Right lobe of liver (tissue), 4 donors: ENCODE results near the gene TSPAN9.

Source experiments
- CTCF ChIP-seq, 4 donors: fragments of 200-600 bp in 3 of 4; fragments of 450-650 bp in 1 of 4; IDR thresholded peaks; one replicate each; pipeline versions ENCODE4 v1.5.1 to v1.8.0; 2016 to 2022; ENCODE audit warnings: antibody characterized with exemption in 4 of 4, mild to moderate bottlenecking in 2 of 4
- POLR2A ChIP-seq: fragments of 450-650 bp; IDR thresholded peaks from one replicate; pipeline ENCODE4 v1.6.1; 2017; ENCODE audit warnings: antibody characterized with exemption, mild to moderate bottlenecking
- donor health status: DM: no; HTN: no; CAD: no.
- donor health status: DM: no; HTN: no; CAD: no.
- donor health status: DM: no; HTN: yes; CAD: no.

GRCh38 chr12:3049176-3049575 is 28.0 kb upstream of the TSPAN9 start:
- TF ChIP-seq CTCF (IDR thresholded peaks at IDR 0.05): no peak
- no peak for TF ChIP-seq POLR2A
